DMS153 treated with DMSO at 0.1 percent for 48 hours (cell line): Measurements from ENCODE around the gene APEH.
A peak's percentile ranks its signal among the peaks of the same experiment; 100 is the strongest.

ENCODE experiments used
- DNase-seq: peaks from one replicate; lab custom pipeline; 2025; ENCODE audit not compliant: unreplicated experiment; lab: John Stamatoyannopoulos, UW

Gene APEH

DNA sequence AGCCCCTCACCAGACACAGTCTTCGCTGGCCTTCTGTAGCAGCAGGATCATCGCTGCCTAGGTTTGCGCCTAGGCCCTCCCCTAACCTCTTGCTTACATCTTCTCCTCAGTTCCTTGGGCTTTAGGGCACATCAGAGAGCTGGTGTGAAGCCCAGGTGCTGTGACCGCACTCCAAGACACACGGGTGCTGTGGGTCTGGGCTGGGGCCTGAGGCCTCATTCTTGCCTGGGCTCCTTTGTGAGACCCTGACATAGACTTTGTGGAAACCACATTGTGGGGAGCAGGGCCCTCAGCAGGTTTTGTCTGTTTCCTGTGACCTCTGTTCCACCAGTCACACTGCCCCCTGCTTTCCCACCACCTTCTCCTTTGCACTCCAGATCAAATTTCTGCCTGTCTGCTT is 37.3 kb downstream of the APEH start:
- no peak for DNase-seq

DNA sequence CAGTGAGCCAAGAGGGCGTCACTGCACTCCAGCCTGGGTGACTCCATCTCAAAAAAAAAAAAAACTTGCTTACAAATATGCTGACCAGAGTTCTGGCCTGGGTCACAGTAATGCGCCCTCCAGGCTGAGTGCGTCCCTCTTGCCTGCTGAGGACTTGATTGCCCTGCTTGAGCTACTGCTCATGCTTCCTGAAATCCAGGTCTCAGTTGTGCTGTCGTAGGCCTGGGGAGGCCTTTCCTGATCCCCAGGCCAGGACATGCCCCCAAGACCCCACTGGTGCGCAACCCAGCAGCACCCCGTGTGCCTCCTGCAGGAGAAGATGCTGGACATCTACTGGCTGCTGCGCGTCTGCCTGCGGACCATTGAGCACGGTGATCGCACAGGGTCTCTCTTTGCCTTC is 38.0 kb downstream of the APEH start:
- DNase-seq, result no peak

DNA sequence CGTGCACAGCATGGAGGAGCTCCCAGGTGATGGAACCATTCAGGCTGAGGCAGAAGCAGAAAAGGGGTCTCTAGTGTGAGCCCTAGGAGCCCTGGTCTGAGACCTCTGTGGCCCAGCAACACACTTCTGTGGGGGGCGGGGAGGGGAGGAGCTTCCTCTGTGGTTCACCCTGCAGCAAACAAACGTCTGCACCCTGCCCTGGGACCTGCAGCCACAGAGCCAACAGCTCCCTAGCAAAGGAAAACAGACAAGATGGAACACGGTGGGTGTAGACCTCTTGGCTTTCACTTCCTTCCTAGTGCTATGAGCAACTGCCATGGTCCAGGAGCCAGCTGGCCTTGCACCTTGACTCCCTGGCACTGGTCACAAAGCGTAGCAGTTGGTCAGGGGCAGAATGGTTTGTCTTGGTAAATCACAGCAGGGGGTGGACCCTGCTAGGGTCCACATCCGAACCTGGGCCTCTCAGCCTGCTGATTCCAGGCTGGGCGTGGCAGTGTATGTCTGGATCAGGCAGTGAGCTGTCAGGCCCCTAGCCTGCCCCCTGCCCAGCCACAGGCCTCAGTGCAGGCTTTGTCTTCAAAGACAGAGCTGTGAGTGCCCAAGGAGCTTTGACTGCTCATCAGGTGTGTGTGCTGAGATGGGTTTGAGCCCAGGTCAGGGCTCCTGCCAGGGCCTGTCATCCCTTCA is 38.6 kb downstream of the APEH start:
- DNase-seq, result no peak

DNA sequence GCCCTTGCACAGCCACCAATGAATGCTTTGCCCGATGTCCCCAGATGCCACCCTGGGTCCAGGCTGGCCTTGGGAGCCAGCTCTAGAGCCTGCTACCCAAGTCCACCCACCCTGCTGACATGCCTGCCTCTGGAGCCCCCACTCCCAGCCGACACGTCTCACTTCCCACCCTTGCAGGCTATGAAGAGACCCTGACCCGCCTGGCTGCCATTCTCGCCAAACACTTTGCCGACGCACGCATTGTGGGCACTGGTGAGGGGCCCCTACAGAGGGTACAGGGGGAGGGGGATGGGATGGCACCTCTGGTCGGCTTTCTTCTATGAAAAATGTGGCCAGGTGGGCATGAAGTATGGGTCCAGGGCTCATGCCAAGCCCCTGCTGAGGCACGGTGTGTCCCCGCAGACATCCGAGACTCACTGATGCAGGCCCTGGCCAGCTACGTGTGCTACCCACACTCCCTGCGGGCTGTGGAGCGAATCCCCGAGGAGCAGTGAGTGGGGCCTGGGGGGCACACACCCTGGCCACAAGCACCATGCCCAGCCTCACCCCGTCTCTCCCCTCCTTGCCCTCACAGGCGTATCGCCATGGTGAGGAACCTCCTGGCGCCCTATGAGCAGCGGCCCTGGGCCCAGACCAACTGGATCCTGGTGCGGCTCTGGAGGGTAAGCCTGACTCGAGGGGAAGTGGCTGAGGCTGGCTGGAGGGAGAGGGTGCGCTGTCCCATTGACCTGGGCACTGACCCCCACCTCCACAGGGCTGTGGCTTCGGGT is 39.4 kb downstream of the APEH start:
- DNase-seq, result no peak

DNA sequence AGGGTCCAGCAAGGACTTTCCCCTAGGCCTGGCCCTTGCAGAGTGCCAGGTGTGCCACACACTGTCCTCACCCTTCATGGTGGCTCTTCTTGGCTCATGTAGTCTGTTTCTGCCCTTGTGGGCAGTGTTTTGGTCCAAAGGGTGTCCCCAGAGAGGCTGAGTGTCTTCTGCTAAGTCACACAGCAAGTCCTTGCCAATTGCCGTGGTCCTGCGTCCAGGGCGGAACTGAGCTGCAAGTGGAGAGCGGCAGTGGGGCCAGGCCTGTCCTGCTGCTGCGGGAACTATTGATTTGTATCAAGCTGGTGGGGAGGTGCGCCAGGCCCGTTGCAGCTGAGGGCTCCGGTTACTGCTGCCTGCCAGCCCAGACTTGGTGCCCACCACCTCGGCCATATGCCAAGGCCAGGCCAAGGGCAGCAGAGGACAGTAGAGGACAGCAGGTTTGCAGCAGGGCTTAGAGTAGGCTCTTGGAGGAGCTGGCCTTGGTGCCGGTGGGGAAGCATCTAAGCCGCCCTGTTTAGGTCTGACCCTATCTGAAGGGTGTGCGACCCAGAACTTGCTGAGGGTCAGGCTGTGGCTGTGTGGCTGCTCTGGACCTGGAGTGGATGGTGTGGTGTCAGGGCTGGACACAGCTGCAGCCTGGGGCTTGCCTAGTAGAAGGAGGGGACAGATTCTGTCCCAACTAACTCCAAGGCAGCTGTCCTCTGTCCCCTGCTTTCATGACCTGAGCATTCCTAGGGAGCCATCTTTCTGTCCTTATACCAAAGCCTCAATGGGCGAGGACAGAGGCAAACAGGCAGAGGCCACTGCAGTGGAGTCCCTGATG is 40.8 kb downstream of the APEH start:
- DNase-seq, result no peak

DNA sequence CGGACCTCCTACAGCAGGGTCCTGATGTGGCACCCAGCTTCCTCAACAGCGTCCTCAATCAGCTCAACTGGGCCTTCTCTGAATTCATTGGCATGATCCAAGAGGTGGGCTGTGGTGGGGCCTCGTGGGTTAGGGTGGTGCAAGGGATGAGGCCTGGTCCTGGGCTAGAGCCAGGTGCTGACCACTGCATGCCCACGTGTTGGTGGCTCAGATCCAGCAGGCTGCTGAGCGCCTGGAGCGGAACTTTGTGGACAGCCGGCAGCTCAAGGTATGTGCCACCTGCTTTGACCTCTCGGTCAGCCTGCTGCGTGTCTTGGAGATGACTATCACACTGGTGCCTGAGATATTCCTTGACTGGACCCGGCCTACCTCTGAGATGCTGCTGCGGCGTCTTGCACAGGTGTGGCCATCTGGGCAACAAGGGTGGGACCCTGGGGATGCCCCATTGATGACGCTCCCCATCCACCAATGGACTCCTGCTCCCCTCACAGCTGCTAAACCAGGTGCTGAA is 41.5 kb downstream of the APEH start:
- no peak for DNase-seq

DNA sequence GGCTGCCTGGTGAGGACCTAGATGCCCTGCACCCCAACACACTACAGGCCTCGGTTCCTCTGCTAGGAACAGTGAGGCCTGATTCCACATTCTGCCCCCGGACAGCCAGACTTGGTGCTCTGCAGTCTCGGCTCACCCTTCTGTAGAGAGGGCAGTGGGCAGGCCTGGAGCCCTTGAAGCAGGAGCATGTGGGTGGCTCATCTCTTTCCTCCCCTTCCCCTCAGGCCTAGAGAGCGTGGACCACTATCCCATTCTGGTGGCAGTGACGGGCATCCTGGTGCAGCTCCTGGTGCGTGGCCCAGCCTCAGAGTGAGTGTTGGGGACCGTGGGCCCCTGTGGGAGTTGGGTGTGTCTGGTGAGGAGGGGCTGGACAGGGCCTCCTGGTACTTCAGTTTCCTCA is 42.0 kb downstream of the APEH start:
- DNase-seq, result no peak

DNA sequence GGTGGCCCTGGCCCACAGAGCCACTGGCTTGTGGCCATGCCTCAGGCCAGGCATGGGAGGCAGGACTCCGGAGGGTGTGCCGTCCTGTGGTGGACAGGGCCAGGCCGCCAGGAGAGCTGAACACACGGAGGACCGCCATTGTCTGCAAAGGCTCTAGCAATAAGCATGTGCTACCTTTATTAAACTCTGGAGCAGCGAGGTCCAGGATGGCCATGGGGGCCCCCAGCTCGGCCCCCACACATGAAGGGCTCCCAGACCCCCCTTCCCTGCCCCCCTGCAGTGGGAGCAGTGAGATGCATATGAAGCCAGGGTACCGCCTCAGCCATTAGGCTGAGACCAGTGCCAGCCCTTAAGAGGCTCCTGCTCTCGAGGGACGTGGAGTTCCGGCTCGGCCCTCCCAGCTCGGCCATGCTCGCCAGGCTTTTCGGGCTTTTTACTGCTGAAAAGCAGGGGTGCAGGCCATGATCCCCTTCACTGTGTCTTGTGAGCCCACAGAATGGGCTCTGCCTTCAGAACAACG is 42.6 kb downstream of the APEH start:
- DNase-seq, result no peak

DNA sequence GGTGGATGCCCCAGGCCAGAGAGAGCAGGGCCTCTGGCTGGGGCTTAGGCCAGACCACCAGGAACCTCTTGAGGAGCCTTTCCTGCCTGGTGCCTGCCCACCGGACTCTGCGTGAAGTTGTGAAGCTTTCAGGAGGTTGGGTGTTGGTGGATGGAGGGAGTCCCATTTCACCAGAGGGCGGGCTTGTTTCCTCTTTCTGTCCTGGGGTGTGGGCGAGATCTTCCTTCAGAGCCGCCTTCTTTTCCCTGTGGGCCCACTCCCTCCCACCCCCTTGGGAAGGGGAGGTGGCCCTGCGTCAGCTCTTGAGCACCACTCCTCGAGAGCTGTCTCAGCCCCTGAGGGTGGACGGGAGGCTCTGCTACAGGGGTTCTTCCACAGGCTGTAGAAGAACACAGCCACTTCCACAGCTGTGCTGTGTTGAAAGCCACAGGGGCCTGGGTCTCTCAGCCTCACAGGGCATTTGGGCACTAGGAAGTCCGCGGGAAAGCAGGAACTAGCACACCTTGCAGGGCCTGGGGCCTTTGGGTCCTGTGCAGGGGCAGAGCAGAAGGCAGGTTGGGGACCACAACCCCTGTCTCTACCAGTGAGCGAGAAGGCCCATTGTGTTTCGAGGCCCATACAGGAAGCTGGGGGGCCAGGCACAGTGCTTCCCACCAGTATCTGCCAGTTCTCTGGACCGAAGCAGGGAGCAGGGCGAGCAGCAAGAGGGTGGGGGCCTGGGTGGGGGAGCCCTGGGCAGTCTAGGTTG is 43.2 kb downstream of the APEH start:
- no peak for DNase-seq

DNA sequence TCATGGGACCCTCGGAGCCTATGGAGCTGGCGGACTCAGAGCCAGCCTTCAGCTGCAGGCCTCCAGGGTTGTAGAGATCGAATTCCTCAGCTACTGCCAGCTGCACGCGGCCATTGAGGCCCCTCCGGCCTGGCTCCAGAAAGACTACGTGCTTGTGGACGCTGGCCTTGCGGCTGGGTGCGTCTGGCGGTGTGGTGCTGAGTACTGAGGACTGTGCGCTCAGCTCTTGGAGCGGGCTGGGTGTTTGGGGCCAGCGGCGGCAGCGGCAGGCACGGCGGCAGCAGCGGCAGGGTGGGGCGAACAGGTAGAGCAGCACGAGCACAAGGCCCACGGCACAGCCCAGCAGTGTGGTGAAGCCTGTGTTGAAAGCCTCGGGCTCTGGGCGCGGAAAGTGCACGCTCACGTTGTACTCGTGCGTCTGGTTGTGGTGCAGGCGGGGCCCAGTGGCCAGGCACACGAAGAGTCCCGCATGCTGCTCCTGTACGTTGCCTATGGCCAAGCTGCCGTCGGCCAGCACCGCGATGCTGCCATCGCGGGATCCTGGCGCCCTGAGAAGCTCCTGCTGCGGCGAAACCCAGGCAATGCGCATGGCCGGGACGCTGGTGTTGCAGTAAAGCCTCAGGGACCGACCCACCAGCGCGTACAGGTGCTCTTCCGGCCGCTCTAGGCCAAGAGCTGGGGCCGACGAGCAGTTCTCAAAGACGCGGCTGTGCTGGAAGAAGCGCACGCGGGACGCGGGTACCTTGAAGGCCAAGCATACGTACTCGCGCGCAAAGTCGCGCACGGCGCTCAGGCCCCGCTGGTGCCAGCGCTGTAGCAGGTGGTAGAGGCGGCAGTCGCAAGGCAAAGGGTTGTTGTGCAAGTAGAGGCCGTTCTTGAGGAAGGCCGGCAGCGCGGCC is 44.1 kb downstream of the APEH start:
- DNase-seq, result no peak

DNA sequence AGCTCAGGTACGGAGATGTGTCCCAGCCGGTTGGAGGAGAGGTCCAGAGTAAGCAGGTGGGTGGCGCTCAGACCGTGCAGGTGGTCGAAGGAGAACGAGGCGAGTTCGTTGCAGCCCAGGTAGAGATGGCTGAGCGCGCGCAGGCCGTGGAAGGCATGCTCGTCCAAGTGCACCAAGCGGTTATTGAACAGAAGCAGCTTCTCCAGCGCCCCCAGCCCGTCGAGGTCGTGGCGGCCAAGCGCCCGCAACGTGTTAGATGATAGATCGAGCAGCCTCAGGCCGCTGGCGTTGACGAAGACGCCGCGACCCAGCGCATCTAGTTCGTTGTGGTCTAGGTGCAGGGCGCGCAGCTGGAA is 44.7 kb downstream of the APEH start:
- DNase-seq, result no peak

DNA sequence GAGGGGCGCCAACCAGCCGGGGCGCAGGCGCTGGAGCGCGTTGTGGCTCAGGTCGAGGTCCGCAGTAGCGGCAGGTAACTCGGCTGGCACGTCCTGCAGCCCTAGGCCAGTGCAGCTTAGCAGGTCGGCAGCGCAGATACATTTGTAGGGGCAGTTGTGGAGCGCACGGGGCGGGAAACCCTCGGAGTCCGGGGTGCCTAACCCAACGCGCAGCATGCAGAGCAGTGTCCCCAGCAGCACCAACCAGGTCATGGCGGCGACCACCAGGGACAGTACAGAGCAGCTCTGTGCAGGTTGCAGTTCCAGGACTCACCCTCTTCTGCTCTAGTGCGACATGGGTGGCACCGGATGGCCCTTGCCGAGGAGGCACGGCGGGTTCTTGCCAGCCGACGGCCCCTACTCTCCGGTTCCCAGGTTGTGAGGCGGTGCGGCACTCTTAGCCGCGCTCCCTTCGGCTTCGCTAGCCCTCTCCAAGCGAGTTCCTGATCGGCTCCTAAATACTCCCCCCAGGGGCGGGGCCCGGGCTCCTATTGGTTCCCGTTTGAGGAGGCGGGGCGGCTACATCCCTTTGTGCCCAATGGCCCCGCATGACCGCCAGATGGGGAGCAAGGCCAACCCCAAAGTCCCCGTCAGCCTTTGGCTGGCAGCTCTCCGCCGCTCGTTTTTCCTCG is 45.2 kb downstream of the APEH start, which contains the start of gene AMIGO3:
Gene AMIGO3 (minus strand): TSS at position 471 of the 671 bp plus-strand sequence. CDS start 219 bp downstream, at position 252.
- DNase-seq, result peak; percentile 61

DNA sequence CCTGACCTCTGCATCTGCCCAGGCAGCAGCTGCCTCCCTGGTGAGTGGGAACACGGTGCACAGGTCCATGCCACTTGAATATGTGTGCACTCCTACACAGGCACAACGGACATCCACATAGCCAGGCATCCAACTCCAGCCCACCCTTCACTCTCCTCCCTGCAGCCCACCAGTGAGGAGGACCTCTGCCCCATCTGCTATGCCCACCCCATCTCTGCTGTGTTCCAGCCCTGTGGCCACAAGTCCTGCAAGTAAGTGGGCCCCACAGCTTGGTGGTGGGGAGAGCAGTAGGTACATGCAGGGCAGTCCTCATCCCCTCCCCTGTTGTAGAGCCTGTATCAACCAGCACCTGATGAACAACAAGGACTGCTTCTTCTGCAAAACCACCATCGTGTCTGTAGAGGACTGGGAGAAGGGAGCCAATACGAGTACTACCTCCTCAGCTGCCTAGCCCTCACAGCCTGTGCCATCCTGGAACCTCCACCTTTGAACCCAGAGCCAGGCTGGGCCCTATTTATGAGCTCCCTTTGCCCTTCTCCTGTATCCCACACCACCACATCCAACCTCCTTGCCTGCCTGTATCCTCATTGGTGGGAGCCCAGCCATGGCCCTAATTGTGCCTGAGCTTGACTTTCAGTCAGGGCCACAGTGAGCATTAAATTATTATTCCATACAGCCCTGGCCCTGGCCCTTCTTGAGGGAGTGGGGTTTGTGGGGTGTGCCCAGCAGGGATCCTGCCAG is 46.9 kb downstream of the APEH start:
- no peak for DNase-seq

DNA sequence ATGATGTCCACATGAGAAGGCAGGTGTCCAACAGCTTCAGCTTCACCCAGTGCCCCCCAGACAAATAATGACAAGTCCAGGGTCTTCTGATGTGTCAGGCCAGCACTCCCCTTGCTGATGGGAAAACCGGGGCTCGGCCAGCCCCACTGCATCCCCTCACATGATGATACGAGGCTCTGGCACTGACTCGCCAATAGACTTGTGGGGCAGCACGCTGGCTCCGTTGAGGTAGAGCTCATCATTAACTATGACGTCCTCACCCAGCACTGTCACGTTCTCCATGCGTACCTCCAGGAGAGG is 47.4 kb downstream of the APEH start:
- no peak for DNase-seq

DNA sequence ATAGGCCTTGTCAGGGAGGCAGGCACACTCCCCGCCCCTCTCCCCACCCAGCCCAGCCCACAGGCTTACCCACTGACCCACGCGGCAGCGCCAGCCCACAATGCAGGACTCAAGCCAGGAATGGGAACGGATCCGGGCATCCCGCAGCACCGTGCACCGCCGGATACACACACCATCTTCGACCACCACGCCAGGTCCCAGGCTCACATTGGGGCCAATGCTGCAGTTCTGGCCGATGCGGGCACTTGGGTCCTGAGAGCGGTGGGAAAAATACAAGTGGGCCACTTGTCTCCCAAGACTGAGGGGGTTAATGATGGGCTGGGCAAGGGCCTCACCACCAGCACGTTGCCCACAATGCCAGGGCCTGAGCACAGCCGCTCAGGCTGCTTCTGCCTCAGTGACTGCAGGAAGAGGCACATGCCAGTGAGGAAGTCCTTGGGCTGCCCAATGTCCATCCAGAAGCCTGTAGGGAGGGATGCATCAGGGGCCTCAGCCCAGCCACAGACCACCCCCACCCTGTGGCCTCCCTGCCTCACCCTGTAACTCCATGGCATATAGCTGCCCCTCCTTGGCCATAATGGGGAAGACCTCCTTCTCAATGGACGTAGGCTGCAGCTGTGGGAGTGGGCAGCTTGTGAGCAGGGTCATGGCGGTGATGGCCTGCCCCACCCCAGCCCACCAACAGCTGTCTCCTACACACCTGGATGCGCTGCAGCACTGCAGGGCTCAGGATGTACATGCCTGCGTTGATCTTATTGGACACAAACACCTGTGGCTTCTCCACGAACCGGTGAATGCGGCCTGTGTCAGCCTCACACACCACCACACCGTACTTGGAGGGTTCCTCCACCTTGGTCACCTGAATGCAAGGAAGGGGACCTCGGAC is 48.0 kb downstream of the APEH start:
- no peak for DNase-seq

DNA sequence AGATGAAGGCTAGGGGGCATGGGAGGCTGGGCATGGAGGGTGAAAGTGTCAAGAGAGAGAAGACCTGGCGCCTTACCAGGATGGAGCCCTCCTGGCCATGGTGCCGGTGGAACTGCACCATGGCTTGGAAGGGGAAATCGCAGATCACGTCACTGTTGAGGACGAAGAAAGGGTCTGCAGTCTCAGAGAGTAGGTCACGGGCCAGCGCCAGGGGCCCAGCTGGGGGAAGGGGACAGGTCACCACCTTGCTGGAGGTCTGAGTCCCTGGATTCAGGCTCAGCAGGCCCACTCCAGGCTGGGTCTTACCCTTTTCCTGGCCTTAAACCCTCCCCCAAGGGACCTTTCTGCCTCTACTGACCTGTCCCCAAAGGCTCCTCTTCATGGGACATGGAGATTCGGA is 48.7 kb downstream of the APEH start:
- no peak for DNase-seq

DNA sequence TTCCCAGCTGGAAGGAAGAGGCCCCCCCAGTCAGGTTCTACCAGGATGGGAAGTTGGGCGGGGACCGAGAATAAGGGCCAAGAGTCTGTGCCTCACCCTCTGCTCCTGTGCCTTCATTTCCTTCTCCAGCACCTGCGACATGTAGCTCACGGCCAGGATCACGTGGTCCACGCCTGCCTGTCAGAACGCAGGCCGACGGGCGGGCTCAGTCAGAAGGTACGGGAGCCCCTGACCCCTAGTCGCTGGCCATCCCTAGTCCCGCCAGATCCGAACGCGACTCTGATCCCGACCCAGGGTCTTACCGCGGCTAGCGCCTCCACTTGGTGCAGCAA is 49.1 kb downstream of the APEH start:
- no peak for DNase-seq
